GM21423 (cell line): ENCODE results near the gene ZNF485.

Experiments
- ATAC-seq: cut with Tn5 transposase; IDR thresholded peaks from one replicate; pipeline ENCODE4 v1.9.1; 2021; ENCODE audit warnings: mild to moderate bottlenecking, moderate library complexity; ENCODE audit not compliant: unreplicated experiment

Gene ZNF485

GRCh38 chr10:43667317-43667731 is 61.1 kb downstream of the ZNF485 start:
- no peak for ATAC-seq
